Subcutaneous abdominal adipose tissue (tissue), 5 donors: ENCODE results near the gene ISY1.

Experiments used
- H3K27ac ChIP-seq: one replicate; pipeline ENCODE4 v1.7.0; 2013; ENCODE audit warnings: low read depth, mild to moderate bottlenecking, inconsistent platforms, low read length, moderate library complexity
- H3K27me3 ChIP-seq, 5 donors: one replicate each; pipeline ENCODE4 v1.7.0; 2013; ENCODE audit warnings: low read length in 5 of 5, inconsistent platforms in 1 of 5; ENCODE audit not compliant: control insufficient read depth in 5 of 5, insufficient read depth in 4 of 5
- H3K36me3 ChIP-seq, 5 donors: one replicate each; pipeline ENCODE4 v1.7.0; 2013; ENCODE audit warnings: low read length in 5 of 5; ENCODE audit not compliant: control insufficient read depth in 5 of 5, insufficient read depth in 5 of 5
- H3K4me1 ChIP-seq, 5 donors: one replicate each; pipeline ENCODE4 v1.7.0; 2013; ENCODE audit warnings: low read length in 5 of 5, mild to moderate bottlenecking in 3 of 5, moderate library complexity in 1 of 5; ENCODE audit not compliant: control insufficient read depth in 5 of 5, insufficient read depth in 5 of 5
- H3K4me3 ChIP-seq, 5 donors: one replicate each; pipeline ENCODE4 v1.7.0; 2013; ENCODE audit warnings: low read length in 5 of 5, low read depth in 1 of 5
- H3K9ac ChIP-seq, 5 donors: one replicate each; pipeline ENCODE4 v1.7.0; 2013; ENCODE audit warnings: low read length in 5 of 5, mild to moderate bottlenecking in 4 of 5, moderate library complexity in 3 of 5
- H3K9me3 ChIP-seq, 5 donors: one replicate each; pipeline ENCODE4 v1.7.0; 2013; ENCODE audit warnings: low read length in 5 of 5; ENCODE audit not compliant: control insufficient read depth in 5 of 5
- donor health status: healthy.
- donor health status: healthy.
- donor health status: healthy.
- donor health status: healthy.
- donor health status: healthy.

The ISY1 gene

GRCh38 chr3:129081503-129081902 lies 79.4 kb downstream of the ISY1 start:
- no peak overlapping the region for H3K4me3 ChIP-seq
- H3K4me1 ChIP-seq, result no peaks in the 10 kb centered on the region
- H3K9me3 ChIP-seq, result no peaks in the 10 kb centered on the region
- peaks cover 0 to 7% (median 0%) of the 10 kb centered on the region in 5 donors for H3K27me3 ChIP-seq
- H3K27ac ChIP-seq, result no peak overlapping the region
- no peaks in the 10 kb centered on the region for H3K36me3 ChIP-seq
- no peak overlapping the region for H3K9ac ChIP-seq

- Histone ChIP-seq H3K27me3 (peaks cover 0 to 7% (median 0%) of the 10 kb centered on the region in 5 donors), H3K9me3 (no peaks in the 10 kb centered on the region), H3K9ac (no peak overlapping the region), H3K27ac (no peak overlapping the region), H3K4me1 (no peaks in the 10 kb centered on the region), H3K4me3 (no peak overlapping the region), H3K36me3 (no peaks in the 10 kb centered on the region)
Observed at GRCh38 chr3:129078510-129078909, 82.4 kb downstream of the ISY1 start.
